RPMI7951 (cell line): ENCODE measurements around the gene EPM2AIP1. TPM values are rescaled to one million over a fixed set of nuclear protein-coding genes. Genes with fewer than 3 reads are reported as not detected.
"Not testable (repeated sequence)": the region's sequence is repeated elsewhere in the genome, so short reads cannot be mapped to it uniquely, and the experiment has no call there.

Experiments used
- DNase-seq: peaks from one replicate; pipeline ENCODE4 v3.0.0-alpha.2; 2012; ENCODE audit warnings: low read depth
- total RNA-seq: library from RNA; depleted of rRNA; stranded (reverse); fragments of >200 nt; shearing (Covaris generic); gene quantifications from 2 replicates; pipeline ENCODE4 v1.2.3, GENCODE V29; 2014; rRNA removed

Gene EPM2AIP1
- total RNA-seq, 1 experiment from 2014 or later, result 10.1 TPM

DNA sequence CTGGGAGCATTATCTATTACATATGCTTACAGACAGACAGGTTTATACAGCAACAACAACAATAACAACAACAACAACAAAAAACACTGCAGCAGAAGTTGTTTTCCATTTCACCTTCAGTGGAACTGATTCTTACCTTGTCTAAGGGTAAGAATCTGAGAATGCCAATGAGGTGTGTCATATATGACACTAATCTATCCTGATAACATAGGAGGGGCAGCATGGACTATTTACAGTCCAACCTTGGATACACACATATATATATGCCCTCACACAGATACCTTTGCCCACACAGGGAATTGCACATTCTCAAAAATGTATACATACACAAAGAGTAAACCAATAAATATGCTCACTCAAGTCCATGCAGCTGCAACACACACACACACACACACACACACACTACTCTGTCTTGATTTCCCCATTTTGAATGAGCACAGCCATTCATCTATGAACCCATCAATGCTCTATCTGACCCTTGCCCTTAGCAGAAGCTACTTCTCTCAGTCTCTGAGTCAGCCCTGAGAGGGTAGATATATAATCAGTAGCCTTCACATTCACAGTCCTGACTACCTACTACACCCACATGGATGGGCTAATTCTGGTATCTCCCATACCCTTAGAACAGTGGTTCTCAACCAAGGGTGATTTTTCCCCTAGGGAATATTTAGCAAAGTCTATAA lies 38.3 kb downstream of the EPM2AIP1 start:
- no peak for DNase-seq

- not testable (repeated sequence) for DNase-seq
Observed at GRCh38 chr3:36947814-36948213, 45.1 kb downstream of the EPM2AIP1 start.

DNA sequence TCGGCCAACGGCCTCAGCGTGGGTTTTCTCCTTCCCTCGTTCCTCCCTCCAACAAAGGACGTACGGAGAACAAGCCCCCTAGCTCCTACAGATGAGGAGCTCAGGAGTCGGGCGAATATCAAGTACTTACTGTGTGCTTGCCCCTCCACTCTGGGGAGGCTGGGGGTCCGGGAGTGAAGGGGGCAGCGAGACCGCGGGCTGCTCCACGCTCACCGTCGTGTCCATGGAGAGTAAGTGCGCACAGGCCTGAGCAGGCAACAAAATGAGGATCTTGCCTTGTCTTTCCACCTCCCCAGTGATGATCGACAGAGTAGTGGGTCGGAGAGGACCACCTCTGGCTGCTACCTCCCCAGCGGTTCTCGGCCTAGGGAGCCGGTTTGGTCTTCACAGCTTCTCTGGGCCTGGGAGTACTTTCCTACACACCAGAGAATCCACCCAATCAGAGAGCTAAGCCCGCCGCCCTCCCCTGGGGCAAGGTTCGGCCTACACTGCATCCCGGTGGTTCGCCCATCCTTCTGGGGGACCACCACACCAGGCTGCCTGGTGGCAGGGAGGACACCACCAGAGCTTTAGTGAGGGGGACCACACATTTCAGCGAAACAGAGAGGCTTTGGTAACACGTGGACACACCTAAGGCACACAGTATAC lies 47.5 kb downstream of the EPM2AIP1 start:
- no peak for DNase-seq

DNA sequence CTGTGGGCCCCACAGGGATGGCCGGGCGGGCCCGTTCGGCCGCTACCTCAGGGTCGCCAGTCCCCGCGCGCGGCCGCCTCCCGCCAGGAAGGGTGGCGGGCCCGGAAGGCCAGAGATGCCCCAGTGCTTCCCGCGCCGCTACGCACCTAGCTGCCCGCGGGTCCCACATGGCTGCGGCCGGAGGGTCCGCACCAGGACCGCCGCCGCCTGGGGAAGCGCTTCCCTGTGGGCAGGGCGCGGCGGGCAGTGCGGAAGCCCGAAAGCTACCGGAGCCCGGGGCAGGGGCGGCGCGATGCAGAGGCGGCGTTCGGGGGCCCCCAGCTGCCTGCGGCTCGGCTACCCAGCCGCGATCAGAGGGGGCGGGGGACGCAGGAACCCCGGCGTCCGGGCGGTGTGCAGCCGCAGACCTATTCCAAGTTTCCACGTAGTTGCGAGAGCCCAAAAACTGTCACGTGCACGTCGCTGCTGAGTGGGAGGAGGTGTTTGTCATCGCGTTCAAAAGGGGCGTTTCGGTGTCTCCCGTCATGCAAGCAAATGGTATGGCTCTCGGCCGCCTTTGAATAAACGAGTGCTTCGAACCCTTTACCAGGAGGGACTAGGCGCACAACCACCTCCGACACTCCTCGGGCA lies 48.2 kb downstream of the EPM2AIP1 start, which contains the start of gene TRANK1:
Gene TRANK1, minus strand, starts transcription at position 414 of the 630 bp plus-strand sequence. Its CDS starts 245 bp downstream, at position 169.
- peak; percentile 26 for DNase-seq

GRCh38 chr3:36944012-36944640 lies 48.8 kb downstream of the EPM2AIP1 start:
- peak; percentile 61 for DNase-seq

DNA sequence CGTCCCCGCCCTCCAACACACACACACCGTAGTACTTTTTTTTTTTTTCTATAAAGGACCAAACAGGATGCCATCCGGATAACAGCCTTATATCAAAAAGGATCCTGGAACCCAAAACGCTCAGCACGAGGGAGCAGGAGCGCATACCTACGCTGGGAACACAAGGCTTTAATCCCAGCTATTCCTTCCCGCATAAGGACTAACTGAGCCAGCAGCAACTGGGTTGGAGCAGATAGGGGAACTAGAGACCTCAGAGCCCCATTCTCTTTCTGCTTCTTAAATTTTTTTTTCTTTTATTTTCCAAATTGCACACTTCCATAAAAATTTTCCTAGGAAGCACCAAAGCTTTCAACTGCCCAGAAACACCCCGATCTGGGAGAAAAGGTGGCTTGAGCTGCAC lies 49.3 kb downstream of the EPM2AIP1 start:
- no peak for DNase-seq

DNA sequence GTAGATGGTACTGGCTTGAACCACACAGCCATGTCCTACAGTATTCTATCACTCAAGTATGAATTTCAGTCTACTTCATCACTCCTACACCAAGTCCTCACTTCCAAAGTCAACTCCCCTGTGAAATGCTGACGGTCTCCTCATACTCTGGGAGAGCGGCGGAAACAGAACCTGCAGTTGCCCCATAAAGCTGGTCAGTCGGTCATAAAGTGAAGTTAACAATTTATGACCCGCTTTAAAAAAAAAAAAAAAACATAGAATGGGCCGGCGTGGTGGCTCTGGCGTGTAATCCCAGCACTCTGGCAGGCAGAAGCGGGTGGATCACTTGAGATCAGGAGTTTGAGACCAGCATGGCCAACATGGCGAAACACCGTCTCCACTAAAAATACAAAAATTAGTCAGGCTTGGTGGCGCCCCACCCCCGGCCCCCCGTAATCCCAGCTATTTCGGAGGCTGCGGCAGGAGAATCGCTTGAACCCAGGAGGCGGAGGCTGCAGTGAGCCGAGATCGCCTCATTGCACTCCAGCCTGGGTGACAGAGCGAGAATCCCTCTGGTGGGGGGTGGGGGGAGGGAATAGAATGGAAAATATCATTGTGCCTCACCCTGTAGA lies 50.2 kb downstream of the EPM2AIP1 start:
- DNase-seq, result no peak

GRCh38 chr3:36941658-36942057 lies 51.3 kb downstream of the EPM2AIP1 start:
- DNase-seq, result peak; percentile 28

DNA sequence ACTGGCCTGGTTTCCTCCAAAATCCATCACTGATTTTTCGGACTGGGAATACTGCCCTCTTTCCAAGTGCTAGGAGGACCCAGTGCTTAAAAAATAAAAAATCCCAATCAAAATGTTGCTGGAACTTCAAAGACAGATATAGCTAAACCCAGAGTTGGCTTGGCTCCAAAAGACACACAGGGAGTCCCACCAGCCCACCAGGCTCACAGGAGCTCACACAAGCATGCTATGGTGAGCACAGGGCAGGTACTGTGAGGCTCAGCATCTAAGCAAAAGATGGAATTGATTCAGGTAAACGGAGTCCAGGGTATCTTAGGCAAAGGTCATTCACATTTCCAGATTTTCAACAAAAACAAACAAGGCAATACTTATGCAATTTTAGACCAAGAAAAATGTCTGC lies 51.8 kb downstream of the EPM2AIP1 start:
- DNase-seq, result no peak

DNA sequence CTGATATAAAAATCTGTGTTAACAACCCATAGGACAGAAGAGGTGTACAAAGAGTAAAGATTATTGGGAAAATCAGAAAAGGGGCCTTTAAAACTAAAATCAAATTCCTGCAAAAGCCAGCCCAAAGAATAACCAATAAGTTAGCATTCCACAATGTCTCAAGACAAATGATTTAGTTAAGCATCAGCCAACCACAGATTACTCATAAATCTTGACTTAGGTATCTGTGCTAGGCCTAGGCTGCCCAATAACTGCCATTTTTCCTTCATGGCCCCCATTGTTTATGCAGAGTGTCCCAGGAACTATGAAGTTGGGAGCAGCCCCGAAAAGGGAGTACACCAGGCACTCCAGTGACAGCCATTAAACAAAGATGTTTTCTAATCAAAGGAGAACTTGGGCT lies 55.4 kb downstream of the EPM2AIP1 start:
- DNase-seq, result no peak

Other genes starting within 250 kb of the EPM2AIP1 start
- gene DCLK3, start 228.6 kb downstream of the EPM2AIP1 start, total RNA-seq, result not detected in 2 replicates
- gene TRANK1, start 48.1 kb downstream of the EPM2AIP1 start, total RNA-seq, result 14.0 and 15.3 TPM in 2 replicates
- 74.1 and 85.8 TPM in 2 replicates for gene MLH1, start 387 bp upstream of the EPM2AIP1 start, total RNA-seq
- gene LRRFIP2, start 181.5 kb upstream of the EPM2AIP1 start, total RNA-seq, result 77.5 and 99.9 TPM in 2 replicates